Left ventricle myocardium superior (tissue), 1 donor: ENCODE results near the gene HAPLN2. TPM values are rescaled to one million over a fixed set of nuclear protein-coding genes. Genes with fewer than 3 reads are reported as not detected.
A peak's percentile ranks its signal among the peaks of the same experiment; 100 is the strongest.
"Not testable (repeated sequence)": the region's sequence is repeated elsewhere in the genome, so short reads cannot be mapped to it uniquely, and the experiment has no call there.

Source experiments
- ATAC-seq: fragments of 200-7000 bp; cut with Tn5 transposase; one replicate; pipeline ENCODE4 v1.9.1; 2020; ENCODE audit warnings: mild to moderate bottlenecking, moderate library complexity
- DNase-seq: peaks from one replicate; pipeline ENCODE4 v3.0.0-alpha.2; 2020
- intact Hi-C: fragments of 100-400 bp; cut with micrococcal nuclease; formaldehyde crosslinking; loops from one replicate; pipeline ENCODE4 v1.11.0; 2022
- long read RNA-seq: library from polyadenylated mRNA; unstranded; transcript quantifications from one replicate; pipeline ENCODE4 v2.0.0, GENCODE V29; 2021
- total RNA-seq: library from RNA; stranded (reverse); fragmentation: NEBNext Ultra II Directional; extraction: Animal tissue kit (Norgen Biotek cat#: 25700); gene quantifications from one replicate; pipeline ENCODE4 v1.2.1, GENCODE V29; 2021
- donor health status: DM: no; HTN: yes; CAD: no; lungs with severe emphysema.

Gene HAPLN2
- total RNA-seq: 1.5 TPM
- long read RNA-seq, partial matches to known transcripts: 2 of 7 reads
- long read RNA-seq, other reads (novel, unspliced or antisense): 3 of 7 reads

DNA sequence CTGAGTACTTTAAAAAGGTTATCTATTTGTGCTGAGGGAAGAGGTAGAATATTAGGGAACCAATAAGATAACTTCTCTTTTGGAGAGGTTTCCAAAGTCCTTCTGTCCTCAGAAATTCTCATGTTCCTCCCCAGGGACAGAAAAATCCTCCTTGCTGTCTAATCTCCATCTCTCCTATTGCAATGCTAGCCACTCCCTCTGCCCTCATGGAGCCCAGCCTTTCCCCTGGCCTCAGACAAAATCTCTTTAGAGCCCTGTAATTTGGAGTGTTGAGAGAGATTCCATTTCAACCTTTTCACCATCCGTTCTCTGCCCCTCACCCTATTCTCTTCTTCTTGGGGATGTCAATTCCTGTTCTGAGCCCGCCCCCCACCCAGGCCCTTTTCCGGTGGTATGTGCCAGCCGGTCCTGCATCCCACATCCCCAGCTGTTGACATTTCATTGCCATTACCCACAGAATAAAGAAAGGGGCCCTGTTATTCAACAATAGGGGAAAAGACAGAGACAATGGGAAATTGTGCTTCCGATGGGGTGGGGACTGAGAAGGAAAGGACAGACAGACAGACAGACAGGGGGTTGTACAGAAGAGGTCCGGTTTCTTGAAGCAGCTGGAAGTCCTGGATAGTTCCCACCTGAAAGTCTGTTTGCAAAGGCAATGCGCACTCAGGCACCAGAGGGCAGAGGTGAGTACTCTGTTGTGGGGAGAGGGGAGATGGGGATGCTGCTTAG, at the start of gene HAPLN2:
TSS of gene HAPLN2 (plus strand) at position 563 of the 729 bp plus-strand sequence. CDS start 4,076 bp downstream, outside the sequence.
- intact Hi-C loops: no loop called here
- DNase-seq (no peak), ATAC-seq (no peak)

DNA sequence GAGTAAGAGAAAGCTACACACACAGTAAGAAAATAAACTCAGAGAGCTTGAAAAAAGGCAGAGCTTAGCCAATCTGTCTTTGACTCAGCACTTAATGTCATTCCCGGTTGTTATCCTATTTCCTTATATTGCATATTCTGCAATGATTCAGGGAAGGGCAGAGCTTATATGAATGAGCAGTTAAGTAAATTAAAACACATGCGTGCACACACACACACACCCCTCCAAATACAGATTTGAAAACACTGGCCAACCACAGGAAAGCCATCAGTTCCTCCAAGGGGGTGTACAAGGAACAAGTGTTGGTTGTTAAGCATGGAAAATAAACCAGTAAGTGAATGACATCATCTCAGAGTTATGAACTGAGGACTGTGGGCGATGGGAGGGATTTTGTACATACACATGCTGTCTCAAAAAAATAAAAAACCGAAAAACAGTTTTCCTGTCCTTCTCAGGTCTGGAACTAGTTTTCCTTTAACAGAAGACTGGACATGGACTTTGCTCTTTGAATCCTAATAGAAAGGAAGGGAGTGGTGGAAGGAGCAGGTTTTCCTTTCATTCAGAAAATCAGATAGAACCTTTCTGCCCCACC, 47.9 kb upstream of the HAPLN2 start:
- ATAC-seq: no peak
- intact Hi-C loops: no loop called here
- no peak for DNase-seq

DNA sequence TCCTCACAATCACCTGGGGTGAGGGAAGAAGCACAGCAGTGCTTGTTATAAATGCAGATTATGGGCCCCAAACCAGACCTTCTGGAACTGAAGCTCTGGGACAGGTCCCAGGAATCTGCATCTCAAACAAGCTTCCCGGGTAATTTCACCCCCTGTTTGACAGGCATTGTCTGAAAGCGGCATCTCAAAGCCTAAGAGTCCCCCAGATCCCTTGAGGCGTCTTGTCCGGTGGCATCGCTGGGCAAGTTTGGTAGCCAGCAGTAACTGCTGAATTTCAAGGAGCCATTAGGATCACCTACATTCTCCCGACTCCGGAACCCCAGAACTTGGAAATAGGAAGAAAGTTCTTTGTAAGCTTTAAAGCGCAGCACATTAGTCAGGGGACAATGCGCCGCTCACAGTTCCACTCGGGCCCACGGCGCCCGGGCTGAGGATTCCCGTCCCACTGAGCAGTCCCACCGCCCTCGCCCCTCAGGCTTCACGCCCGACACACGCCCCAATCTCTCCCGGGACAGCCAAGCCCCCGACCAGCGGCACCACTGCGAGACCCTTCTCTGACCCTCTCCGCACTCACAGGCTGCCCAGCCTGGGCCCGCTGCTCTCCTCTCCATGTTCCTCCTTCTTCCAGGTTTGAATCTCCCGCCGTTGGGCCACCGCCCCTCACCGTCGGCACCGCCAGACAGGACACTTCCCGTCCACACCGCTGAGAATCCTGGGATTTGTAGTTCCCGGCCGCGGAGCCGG, 47.1 kb upstream of the HAPLN2 start, which contains the start of gene IQGAP3:
TSS of gene IQGAP3 (minus strand) at position 647 of the 744 bp plus-strand sequence. CDS start at position 611, 36 bp downstream.
- DNase-seq: peak; percentile 84

DNA sequence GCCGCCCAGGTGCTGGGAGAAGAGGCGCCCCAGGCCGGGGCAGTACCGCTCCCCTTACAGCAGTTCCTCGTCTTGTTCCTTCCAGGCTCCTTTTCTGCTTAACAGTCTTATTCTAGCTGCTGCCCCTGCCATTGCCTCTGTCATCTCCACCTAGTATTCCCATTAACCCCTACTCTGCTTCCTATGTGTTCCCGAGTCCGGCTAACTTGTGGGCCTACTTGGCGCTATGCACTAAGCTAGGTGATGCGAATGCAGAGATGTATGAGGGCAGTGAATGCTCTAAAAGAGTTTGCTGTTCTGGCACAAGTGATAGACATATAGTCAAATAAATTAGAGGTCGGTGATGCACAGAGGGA, 46.6 kb upstream of the HAPLN2 start:
- DNase-seq (no peak), ATAC-seq (no peak)
- intact Hi-C loops: no loop called here

More for the DNA sequence above, 47.1 kb upstream of the HAPLN2 start, which contains the start of gene IQGAP3:
- intact Hi-C loops: no loop called here
- peak; percentile 96 for ATAC-seq

DNA sequence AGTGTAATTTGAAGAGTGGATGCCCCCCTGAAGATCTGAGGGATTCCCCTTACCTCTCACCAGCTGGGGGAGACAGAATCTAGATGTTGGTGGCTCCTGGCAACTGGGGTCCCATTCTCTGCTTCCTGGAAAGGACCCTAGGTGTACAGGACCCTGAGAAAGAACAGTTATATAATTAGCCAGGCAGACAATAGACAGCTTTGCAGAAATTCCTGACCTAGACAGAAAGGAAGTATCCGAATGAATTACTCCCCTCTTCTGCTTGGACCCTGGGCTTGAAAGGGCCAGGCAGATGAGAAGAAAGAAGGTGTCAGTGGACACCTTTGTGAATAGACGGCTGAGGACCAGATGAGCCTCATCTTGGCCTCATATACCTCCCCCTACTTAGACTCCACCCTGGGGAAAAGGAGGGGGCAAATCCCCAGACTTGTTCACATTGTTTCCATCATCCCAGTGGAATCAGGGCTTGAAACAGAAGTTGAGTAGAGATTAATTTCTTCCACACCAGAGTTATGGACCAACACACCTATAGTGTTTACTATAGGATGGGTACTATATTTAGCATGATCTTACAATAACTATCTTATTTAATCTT, 45.1 kb upstream of the HAPLN2 start:
- no peak for DNase-seq
- intact Hi-C loops: no loop called here
- ATAC-seq: no peak

DNA sequence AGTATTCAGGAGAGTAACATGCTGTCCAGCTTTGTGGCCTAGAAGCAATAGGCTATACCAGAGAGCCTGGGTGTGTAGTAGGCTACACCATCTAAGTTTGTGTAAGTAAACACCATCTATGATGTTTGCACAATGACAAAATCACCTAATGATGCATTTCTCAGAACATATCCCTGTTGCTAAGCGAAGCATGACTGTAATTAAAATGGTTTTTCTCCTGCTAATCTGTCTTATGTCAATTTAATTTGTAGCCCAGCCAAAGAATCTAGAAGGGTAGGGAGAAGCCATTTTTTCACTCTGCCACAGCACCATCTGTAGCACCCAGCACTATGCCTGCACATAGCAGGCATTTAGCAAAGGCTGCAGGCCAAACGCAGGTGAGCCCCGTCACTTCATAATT, 41.7 kb upstream of the HAPLN2 start:
- DNase-seq (no peak), ATAC-seq (no peak)
- intact Hi-C loops: no loop called here

DNA sequence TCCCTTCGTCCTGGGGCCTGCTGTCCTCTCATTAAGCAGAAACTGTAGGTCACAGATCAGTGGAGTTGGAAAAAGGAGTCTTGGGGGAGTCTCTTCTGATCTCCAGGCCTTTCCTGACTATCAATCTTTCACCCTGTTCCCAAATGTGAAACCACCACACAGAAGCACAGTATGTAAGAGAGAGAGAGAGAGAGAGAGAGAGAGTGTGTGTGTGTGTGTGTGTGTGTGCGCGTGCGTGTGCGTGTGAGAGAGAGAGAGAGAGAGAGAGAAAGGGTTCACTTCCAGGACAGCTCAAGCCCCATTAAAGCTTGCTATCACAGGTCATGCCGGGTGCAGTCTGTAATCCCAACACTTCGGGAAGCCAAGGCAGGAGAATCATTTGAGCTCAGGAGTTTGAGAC, 41.2 kb upstream of the HAPLN2 start:
- intact Hi-C loops: no loop called here
- DNase-seq (no peak), ATAC-seq (no peak)

DNA sequence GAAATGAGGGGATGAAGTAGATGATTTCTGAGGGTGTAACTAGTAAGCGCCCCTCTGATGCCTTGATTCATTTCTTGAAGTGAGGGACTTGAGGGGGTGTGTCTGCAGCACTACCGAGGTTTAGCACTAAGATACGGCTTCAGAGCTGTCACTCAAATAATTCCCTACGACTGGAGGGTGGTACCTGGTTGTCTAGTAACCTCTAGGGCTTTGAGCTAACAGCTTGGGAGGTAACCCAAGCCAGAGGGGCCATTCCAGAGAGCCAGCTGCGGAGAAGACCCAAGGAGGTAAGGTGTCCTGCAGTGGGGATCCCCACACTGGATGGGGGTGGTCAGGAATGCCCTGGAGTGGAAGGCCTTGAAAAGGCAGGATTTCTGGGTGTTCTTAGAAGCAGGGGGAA, 39.7 kb upstream of the HAPLN2 start, which contains the start of gene TTC24:
TSS of gene TTC24 (plus strand) at position 252 of the 400 bp plus-strand sequence. CDS start 1,642 bp downstream, outside the sequence.
- DNase-seq (no peak), ATAC-seq (no peak)
- intact Hi-C loops: no loop called here

DNA sequence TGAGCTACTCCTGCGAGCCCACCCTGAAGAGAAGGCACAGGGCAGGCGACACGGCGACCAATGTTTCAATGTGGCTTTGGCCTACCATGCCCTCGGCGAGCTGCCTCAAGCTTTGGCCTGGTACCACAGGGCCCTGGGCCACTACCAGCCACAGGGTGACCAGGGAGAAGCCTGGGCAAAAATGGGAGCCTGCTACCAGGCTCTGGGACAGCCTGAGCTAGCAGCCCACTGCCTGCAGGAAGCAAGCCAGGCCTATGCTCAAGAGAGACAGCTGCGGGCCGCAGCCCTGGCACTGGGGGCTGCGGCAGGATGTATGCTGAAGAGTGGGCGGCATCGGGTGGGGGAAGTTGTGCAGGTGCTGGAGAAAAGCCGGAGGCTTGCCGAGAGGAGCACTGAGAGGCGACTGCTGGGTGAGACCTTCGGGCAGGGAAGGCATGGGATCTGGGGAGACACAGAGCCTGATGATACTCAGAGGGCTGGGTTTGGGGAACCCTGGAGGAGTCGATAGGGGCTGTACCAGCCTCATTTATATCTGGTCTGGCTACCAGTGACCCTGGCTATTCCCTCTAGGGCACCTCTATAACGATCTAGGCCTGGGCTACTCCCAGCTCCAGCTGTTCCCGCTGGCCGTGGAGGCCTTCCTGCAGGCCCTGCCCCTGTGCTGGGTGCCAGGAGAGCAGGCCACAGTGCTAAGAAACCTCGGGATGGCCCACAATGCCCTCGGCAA, 37.4 kb upstream of the HAPLN2 start:
- DNase-seq: no peak
- no peak for ATAC-seq
- intact Hi-C loops: no loop called here

DNA sequence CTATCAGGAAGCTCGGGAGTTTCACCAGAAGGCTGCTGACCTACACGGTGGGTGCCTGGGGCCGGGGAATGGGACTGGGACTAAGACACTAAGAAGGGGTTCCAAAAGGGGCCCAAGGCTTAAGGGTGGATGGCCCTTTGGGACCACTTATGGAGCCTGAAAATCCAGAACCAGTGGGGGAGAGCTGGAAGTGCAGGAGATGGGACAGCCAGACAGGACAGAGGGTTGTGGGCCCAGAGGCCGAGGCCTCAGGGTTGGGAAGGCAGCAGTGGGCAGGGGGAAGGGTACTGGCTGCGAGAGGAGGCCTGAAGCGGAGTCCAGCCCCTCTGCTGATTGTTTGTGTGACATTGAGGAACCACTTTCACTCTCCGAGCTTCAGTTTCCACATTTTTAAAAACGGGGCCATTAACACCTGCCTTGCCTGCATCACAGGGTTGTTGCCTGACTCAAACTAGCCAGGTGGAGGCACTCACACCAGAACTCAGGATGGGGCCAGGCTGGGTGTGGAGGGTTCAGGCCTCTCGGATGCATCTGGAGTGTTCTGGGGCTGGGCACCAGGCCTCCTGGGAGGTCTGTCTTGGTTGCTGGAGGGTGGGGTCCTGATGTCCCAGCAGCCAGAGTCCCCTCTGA, 36.7 kb upstream of the HAPLN2 start:
- no peak for ATAC-seq
- intact Hi-C loops: no loop called here
- DNase-seq: no peak

DNA sequence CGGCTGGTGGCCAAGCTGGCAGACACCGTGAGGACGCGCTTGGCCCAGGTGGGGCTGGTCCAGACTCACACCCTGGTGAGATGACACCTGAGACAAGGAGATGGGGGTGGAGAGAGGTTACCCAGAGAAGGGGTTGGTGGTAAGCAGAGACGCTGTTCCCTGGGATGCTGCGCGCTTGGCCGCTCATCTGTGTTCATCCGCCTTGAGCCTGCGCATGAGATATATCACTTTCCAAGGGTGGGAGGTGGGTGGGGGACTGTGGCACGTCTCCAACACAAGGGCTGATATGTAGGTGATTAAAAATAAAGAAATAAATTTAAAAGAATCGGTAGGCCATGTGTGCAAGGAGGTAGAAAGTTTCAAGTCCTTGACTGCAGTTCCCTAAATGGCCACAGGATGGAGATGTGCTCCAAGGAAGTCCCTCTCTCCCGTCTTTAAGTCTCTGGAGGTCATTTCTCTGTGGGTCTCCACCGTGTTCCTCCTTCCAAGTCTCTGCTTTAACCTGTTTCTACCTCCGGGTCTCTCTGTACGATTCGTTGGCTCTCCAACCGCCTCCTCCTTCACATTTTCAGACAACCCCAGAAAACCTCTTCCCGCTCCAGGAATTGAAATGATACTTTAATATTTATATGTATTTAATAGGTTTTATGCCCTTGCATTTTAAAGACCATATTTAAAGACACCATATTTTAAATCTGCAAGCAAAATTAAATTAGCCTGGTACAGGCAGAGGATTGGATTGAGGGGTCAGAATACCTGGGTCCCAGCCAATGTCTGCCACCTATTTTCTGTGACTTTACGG, 35.2 kb upstream of the HAPLN2 start:
- intact Hi-C loops: loop anchor here (2.0 kb wide), 1 partner anchor 25 kb away; no protein-coding TSS in a partner anchor

DNA sequence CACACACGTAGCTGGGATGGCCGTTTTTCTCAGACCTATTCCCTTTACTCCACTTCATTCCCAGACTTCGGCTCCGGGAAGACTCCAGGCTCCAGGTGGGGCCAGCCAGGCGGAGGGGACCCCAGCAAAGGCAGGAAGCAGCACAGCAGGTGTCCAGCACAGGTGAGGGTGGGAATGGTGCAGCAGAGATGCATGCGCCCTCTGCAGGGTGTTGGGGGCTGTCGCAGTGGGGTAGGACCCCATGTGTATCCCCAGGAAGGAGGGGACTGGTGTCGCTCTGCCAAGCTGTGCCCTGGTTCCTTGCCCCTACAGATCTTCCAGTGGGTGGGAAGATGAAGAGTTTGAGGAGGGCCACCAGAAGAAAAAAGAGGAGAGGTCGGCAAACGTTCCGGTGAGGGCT, 34.4 kb upstream of the HAPLN2 start:
- ATAC-seq (no peak), DNase-seq (no peak)
- intact Hi-C loops: loop anchor here (2.0 kb wide), 1 partner anchor 24 kb away; no protein-coding TSS in a partner anchor

More for the DNA sequence above, 35.2 kb upstream of the HAPLN2 start:
- DNase-seq (peak; percentile 37), ATAC-seq (peak; percentile 58)

DNA sequence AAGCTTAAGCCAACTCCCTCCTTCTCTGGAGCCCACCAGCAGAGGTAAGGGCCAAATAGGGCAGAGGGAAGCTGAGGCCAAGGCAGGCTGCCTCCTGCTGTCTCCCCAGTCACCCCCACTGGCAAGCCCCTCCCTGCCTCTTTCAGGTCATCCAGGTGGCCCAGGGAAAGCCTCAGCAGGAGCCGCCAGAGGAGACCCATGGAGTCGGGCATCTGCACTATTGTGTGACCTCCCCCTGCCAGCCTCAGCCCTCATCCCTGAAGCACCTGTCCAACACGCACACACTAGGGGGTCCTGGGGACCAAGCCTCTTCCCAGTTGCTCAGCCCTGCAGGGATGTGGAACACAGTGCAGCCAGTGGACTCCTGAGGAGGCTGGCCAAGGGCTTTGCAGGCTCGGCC, 32.9 kb upstream of the HAPLN2 start:
- DNase-seq: no peak
- intact Hi-C loops: no loop called here
- no peak for ATAC-seq

DNA sequence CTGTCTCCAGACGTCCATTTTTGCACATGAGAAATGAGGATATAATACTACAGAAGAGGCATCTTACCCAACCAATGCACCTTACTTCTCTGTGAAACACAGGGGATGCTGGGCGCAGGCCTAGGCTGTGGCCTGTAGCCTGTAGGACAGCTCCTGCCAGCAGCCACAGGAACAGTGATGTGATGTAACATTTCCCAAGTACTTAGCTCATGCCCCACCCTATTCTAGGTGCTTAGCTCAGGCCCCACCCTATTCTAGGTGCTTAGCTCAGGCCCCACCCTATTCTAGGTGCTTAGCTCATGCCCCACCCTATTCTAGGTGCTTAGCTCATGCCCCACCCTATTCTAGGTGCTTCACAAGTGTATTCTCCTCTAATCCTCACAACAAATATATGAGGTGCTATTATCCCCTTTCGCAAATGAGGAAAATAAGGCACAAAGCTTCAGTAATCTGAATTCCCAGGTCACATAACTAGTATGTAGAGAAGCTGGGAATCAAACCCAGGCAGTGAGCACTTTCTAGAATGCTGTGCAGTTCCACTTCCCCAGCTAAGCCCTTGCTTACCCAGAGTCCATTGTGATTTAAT, 32.2 kb upstream of the HAPLN2 start:
- intact Hi-C loops: no loop called here
- no peak for DNase-seq
- no peak for ATAC-seq

DNA sequence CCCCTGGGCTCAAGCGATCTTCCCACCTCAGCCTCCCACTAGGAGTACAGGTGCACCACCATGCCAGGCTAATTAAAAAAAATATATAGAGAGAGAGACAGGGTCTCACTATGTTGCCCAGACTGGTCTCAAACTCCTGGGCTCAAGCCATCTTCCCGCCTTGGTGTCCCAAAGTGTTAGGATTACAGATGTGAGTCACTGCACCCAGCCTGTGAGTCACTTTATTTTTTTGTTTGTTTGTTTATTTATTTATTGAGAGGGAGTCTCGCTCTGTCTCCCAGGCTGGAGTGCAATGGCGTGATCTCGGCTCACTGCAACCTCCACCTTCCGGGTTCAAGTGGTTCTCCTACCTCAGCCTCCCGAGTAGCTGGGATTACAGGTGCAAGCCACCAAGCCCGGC, 31.3 kb upstream of the HAPLN2 start:
- intact Hi-C loops, ATAC-seq, DNase-seq: not testable (repeated sequence)

DNA sequence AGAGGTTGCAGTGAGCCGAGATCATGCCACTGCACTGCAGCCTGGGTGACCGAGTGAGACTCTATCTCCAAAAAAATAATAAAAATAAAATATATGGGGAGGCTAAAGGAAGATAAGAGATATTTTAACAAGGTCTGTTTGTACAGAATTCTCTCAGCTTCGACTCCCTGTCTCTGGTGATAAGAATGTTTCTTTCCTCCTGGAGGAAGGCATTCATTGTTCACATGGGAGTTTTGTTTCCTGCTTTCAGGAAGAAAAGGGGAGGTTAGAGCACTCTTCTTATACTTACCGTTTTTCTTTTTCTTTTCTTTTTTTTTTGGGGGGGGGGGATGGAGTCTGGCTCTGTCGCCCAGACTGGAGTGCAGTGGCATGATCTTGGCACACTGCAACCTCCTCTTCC, 29.7 kb upstream of the HAPLN2 start:
- intact Hi-C loops: no loop called here
- ATAC-seq: no peak

More for the DNA sequence above, 29.7 kb upstream of the HAPLN2 start:
- DNase-seq: no peak
